ENCODE measurements around the gene ADGRL3.

ADGRL3 gene

DNA sequence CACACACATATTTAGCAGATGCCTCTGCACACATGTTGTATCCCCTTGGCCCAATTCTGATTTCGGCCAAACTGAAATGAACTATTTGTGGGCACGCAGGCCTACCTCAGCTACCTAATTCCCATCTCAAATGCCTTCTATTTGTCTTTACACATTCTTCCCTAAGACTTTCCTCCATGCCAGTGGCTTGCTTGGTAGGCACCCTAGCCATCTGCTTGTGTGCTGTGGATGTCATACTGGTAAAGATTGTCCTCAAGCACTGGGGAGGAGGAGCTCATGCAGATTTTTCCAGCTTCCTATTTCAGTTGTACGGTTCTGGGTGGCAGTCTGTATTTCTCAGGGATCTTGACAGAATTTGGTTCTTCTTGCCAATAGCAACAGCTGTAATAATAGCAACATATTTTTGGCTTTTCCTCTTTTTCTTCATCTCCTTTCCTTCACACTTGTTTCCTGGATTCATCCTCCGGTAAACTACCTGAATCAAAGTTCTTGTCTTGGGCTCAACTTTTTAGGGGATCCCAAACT lies 514.3 kb downstream of the ADGRL3 start:
- DNase-seq (ENCODE audit: low read depth, low spot score) = no peak
- H3K4me3 ChIP-seq (ENCODE audit: low read depth, low read length) = no peak overlapping the region
- in situ Hi-C loops (cut with HindIII; ENCODE audit: low sequenced_read_pairs) = no loop called here
- TF ChIP-seq, protein P1, sequence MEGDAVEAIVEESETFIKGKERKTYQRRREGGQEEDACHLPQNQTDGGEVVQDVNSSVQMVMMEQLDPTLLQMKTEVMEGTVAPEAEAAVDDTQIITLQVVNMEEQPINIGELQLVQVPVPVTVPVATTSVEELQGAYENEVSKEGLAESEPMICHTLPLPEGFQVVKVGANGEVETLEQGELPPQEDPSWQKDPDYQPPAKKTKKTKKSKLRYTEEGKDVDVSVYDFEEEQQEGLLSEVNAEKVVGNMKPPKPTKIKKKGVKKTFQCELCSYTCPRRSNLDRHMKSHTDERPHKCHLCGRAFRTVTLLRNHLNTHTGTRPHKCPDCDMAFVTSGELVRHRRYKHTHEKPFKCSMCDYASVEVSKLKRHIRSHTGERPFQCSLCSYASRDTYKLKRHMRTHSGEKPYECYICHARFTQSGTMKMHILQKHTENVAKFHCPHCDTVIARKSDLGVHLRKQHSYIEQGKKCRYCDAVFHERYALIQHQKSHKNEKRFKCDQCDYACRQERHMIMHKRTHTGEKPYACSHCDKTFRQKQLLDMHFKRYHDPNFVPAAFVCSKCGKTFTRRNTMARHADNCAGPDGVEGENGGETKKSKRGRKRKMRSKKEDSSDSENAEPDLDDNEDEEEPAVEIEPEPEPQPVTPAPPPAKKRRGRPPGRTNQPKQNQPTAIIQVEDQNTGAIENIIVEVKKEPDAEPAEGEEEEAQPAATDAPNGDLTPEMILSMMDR (IDR thresholded peaks at IDR 0.05; ENCODE audit: low read depth, low read length) = no peak

DNA sequence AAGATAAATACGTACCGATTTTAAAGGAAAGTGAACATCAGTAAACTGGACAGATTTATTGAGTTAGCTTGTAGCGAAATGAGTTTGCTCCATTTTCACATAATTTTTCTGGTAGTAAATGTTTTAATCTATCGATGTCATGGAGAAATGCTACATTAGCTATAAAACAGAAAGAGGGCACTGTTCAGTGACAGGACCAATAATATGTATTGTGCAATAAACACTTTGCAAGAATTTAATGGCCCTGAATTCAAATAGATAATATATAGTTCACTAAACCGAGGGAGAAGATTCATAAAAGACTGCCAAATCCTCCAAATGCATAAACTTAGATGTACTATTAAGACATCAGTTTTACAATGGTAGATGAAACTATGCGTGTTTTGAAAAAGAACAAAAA lies 516.3 kb downstream of the ADGRL3 start:
- TF ChIP-seq, protein P1 (IDR thresholded peaks at IDR 0.05; ENCODE audit: low read depth, low read length) = no peak
- in situ Hi-C loops (cut with HindIII; ENCODE audit: low sequenced_read_pairs) = no loop called here
- no peak overlapping the region for H3K4me3 ChIP-seq (ENCODE audit: low read depth, low read length)
- no peak for DNase-seq (ENCODE audit: low read depth, low spot score)

DNA sequence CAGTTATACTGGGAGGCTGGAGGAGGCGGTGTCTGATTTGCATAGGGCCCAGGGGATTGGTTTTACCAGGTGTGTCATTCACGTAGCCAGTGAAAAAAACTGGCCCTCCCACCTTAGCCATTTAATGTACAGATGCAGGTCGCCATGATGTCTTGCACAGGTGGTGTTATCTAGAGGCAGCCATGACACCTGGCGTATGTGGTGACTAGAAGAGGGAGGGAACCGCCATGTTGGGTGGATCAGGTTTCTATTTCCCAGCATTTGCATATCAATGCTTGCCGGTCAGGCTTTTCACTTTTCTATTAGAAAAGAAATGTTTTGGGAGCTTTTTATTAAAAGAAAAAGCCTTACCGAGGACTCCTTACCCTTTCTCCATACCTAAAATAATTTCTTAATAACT lies 523.4 kb downstream of the ADGRL3 start:
- in situ Hi-C loops (cut with HindIII; ENCODE audit: low sequenced_read_pairs) = no loop called here
- TF ChIP-seq, protein P1 (IDR thresholded peaks at IDR 0.05; ENCODE audit: low read depth, low read length) = no peak
- no peak overlapping the region for H3K4me3 ChIP-seq (ENCODE audit: low read depth, low read length)
- no peak for DNase-seq (ENCODE audit: low read depth, low spot score)

DNA sequence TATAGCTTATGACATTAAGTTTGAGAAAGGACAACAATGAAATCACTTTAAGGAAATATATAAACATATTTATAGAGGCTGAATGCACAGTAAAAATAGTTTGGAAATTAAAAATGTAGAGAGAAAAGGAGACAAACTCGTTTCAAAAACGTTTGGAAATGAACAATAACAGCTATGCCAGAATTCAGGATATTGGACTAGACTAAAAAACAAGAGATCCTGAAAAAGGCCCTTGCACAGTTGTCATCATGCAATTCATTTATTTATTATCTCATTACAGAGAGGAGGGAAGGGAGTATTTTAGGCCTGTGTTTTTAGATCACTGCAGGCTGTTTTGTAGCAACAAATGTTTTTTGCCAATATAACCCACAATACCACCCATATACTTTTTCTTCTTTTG lies 527.2 kb downstream of the ADGRL3 start:
- no peak overlapping the region for H3K4me3 ChIP-seq (ENCODE audit: low read depth, low read length)
- TF ChIP-seq, protein P1 (IDR thresholded peaks at IDR 0.05; ENCODE audit: low read depth, low read length) = no peak
- no peak for DNase-seq (ENCODE audit: low read depth, low spot score)
- in situ Hi-C loops (cut with HindIII; ENCODE audit: low sequenced_read_pairs) = no loop called here

DNA sequence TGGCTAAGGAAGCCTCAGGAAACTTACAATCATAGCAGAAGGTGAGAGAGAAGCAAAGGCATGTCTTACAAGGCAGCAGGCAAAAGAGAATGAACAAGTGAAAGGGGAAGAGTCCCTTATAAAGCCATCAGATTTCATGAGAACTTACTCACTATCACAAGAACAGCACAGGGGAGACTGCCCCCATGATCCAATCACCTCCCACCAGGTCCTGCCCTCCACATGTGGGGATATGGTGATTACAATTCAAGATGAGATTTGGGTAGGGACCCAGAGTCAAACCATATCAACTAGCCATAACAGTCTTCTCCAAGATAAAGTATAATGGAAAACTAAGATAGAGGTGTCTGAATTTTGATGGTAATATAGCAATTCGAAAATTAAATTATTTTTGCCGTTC lies 534.3 kb downstream of the ADGRL3 start:
- H3K4me3 ChIP-seq (ENCODE audit: low read depth, low read length) = no peak overlapping the region
- TF ChIP-seq, protein P1 (IDR thresholded peaks at IDR 0.05; ENCODE audit: low read depth, low read length) = no peak
- DNase-seq (ENCODE audit: low read depth, low spot score) = no peak
- in situ Hi-C loops (cut with HindIII; ENCODE audit: low sequenced_read_pairs) = no loop called here

DNA sequence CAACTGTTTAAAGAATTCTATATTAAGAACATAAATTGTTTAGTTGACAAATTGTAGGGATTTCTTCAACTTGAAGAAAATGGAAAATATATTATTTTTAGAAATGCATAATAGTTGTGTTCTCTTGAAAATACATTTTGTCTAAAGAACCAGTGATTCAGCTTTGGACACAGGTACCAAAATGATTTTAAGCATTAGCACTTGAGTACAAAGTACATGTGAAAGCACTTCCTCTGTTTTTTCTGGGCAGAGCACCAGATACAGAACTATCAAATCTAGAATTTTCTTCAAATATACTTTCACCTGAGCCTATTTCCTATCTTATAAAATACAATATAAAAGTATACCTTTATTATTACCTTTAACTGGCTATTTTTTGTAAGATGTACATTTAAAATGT lies 539.8 kb downstream of the ADGRL3 start:
- no peak for DNase-seq (ENCODE audit: low read depth, low spot score)
- TF ChIP-seq, protein P1 (IDR thresholded peaks at IDR 0.05; ENCODE audit: low read depth, low read length) = no peak
- in situ Hi-C loops (cut with HindIII; ENCODE audit: low sequenced_read_pairs) = no loop called here
- H3K4me3 ChIP-seq (ENCODE audit: low read depth, low read length) = no peak overlapping the region

DNA sequence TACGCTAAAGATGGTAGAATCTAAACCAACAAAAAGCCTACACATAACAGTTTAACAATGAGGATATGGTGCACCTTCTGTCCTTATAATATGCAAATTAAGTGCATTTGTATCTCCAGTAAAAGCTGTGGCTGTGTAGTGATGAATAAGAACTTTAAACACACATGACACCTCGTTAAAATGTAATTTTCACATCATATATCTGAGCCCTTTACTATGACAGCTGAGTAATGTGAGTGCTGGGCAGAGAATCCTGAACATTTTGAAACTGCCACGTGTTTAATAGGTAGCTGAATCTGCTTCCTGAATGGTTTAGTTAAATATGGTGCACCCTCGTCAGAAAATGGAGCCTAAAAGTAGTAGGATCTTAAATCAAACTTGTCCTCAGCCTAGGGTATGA lies 540.8 kb downstream of the ADGRL3 start:
- in situ Hi-C loops (cut with HindIII; ENCODE audit: low sequenced_read_pairs) = no loop called here
- TF ChIP-seq, protein P1 (IDR thresholded peaks at IDR 0.05; ENCODE audit: low read depth, low read length) = no peak
- H3K4me3 ChIP-seq (ENCODE audit: low read depth, low read length) = no peak overlapping the region

More for the DNA sequence above, 540.8 kb downstream of the ADGRL3 start:
- DNase-seq (ENCODE audit: low read depth, low spot score) = no peak
